Gastroesophageal sphincter (tissue), 3 donors: ENCODE results near the gene MAPK4.

Experiments used
- POLR2AphosphoS5 ChIP-seq: sonication (generic); formaldehyde crosslinking; IDR thresholded peaks from one replicate; pipeline ENCODE4 v1.6.1; 2017; ENCODE audit warnings: antibody characterized with exemption
- TF ChIP-seq, protein P1 (sequence below), 4 experiments: fragments of 200-600 bp in 2 of 4; fragments of 450-650 bp in 2 of 4; sonication (generic) in 1 of 4; IDR thresholded peaks; one replicate each; pipeline ENCODE4 v1.5.1; 2017 to 2019; ENCODE audit warnings: antibody characterized with exemption in 4 of 4, mild to moderate bottlenecking in 2 of 4, moderate library complexity in 2 of 4

DNA sequence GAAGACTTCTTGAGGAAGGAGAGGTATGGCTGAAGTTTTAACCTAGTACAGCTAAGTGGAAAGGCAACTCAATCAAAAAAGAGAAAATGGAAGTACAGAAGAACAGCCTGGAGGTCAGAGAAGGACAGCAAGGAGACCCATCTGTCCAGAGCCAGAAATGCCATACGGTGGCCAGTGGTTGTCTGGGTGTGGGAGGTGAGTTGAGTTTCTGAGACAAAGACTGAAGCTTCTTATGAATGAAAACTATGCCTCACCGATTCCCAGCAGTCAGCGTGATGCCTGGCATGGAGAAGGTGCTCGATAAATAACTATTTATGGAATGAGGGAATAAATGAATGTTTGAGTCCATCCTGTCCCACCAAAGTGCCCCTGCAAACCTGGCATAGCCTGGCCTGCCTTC lies 161.1 kb downstream of the MAPK4 start:
- no peak for TF ChIP-seq POLR2AphosphoS5
- TF ChIP-seq, protein P1, sequence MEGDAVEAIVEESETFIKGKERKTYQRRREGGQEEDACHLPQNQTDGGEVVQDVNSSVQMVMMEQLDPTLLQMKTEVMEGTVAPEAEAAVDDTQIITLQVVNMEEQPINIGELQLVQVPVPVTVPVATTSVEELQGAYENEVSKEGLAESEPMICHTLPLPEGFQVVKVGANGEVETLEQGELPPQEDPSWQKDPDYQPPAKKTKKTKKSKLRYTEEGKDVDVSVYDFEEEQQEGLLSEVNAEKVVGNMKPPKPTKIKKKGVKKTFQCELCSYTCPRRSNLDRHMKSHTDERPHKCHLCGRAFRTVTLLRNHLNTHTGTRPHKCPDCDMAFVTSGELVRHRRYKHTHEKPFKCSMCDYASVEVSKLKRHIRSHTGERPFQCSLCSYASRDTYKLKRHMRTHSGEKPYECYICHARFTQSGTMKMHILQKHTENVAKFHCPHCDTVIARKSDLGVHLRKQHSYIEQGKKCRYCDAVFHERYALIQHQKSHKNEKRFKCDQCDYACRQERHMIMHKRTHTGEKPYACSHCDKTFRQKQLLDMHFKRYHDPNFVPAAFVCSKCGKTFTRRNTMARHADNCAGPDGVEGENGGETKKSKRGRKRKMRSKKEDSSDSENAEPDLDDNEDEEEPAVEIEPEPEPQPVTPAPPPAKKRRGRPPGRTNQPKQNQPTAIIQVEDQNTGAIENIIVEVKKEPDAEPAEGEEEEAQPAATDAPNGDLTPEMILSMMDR (IDR thresholded peaks at IDR 0.05) = no peak
